ENCODE measurements around the gene TGFBR3.

DNA sequence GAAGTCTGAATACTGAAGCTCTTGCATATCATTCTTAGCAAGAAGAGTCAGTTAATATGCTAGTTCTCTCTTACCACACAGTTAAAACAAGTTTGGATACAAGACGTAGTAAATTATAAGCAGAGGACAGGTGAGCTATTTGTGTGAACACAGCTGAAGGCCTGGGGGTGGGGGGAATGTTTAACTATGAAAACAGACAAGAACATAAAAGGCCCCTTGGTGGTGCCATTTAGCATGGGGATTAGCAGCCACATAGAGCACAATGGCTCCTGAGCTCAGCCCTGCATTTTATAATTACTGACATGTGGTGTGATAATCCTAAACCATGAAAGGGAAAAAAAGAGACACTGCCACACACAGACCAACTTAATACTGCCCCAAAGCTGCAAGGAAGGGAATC, 94.8 kb downstream of the TGFBR3 start:
- TF ChIP-seq POLR2A (IDR thresholded peaks at IDR 0.05; ENCODE audit: low read length) (no peak), GATA1 (IDR thresholded peaks at IDR 0.05; ENCODE audit: low read depth, low read length) (no peak)

All from erythroblast (primary cell).